A673 (cell line): ENCODE data around the gene TTC28. TPM values are rescaled to one million over a fixed set of nuclear protein-coding genes. Genes with fewer than 3 reads are reported as not detected.

Source experiments
- BruUV-seq: library from RNA; stranded (reverse); fragments of 400-500 nt; replicated peaks from 2 replicates; lab custom pipeline; 2021; lab: Mats Ljungman, UMichigan
- CTCF ChIA-PET: fragments of 300-600 bp; sonication (Branson Sonifier 250); formaldehyde crosslinking; loops from one replicate; lab custom pipeline; 2022; ENCODE audit warnings: antibody characterized with exemption; lab: Charles Lee
- POLR2A ChIA-PET: fragments of 300-600 bp; sonication (Branson Sonifier 250); formaldehyde crosslinking; loops from one replicate; lab custom pipeline; 2022; ENCODE audit warnings: antibody characterized with exemption; ENCODE audit not compliant: low non-redundant PET; lab: Charles Lee
- DNase-seq: peaks from one replicate; pipeline ENCODE4 v3.0.0-alpha.2; 2015; ENCODE audit warnings: low spot score
- H3K27ac ChIP-seq: fragments of 200-600 bp; sonication (generic); 2 replicates; pipeline ENCODE4 v1.5.1; 2016; ENCODE audit warnings: mixed run types, low read depth, mild to moderate bottlenecking, mixed read lengths, antibody characterized with exemption, low read length; ENCODE audit not compliant: poor library complexity, severe bottlenecking
- H3K27me3 ChIP-seq: fragments of 200-600 bp; sonication (generic); replicated peaks from 2 replicates; pipeline ENCODE4 v1.6.1; 2017; ENCODE audit warnings: mixed run types, low read depth, mild to moderate bottlenecking, mixed read lengths, antibody characterized with exemption, low read length; ENCODE audit not compliant: insufficient read depth, poor library complexity
- H3K36me3 ChIP-seq: fragments of 200-600 bp; sonication (generic); 2 replicates; pipeline ENCODE4 v1.6.1; 2016; ENCODE audit warnings: mixed run types, mild to moderate bottlenecking, mixed read lengths, antibody characterized with exemption, low read length; ENCODE audit not compliant: insufficient read depth, poor library complexity, severe bottlenecking
- H3K4me1 ChIP-seq: fragments of 200-600 bp; sonication (generic); 2 replicates; pipeline ENCODE4 v1.6.1; 2017; ENCODE audit warnings: mixed run types, mild to moderate bottlenecking, mixed read lengths, antibody characterized with exemption, low read length; ENCODE audit not compliant: insufficient read depth, poor library complexity, severe bottlenecking
- H3K4me3 ChIP-seq: fragments of 200-600 bp; sonication (generic); 2 replicates; pipeline ENCODE4 v1.5.1; 2016; ENCODE audit warnings: low read depth, mixed run types, mild to moderate bottlenecking, mixed read lengths, low read length; ENCODE audit not compliant: poor library complexity, severe bottlenecking
- H3K9me3 ChIP-seq: fragments of 200-600 bp; sonication (generic); 2 replicates; pipeline ENCODE4 v1.6.1; 2016; ENCODE audit warnings: mixed run types, low read depth, mild to moderate bottlenecking, mixed read lengths, antibody characterized with exemption, low read length; ENCODE audit not compliant: poor library complexity, severe bottlenecking
- EZH2 ChIP-seq: fragments of 200-600 bp; sonication (generic); IDR thresholded peaks from 2 replicates; pipeline ENCODE4 v1.6.1; 2017; ENCODE audit warnings: borderline replicate concordance, low read depth, mild to moderate bottlenecking, mixed read lengths, antibody characterized with exemption, low read length; ENCODE audit not compliant: poor library complexity, severe bottlenecking
- intact Hi-C: fragments of 100-400 bp; cut with micrococcal nuclease; formaldehyde crosslinking; loops from one replicate; pipeline ENCODE4 v1.10.0; 2022; ENCODE audit not compliant: unreplicated experiment
- total RNA-seq: library from RNA; stranded (reverse); gene quantifications from 2 replicates; pipeline ENCODE4 v1.2.3, GENCODE V29; 2021
- TF ChIP-seq, protein P1 (sequence below): fragments of 300-800, 200-600 bp; sonication (generic); conservative IDR thresholded peaks from 2 replicates; pipeline ENCODE4 v1.5.1; 2017; ENCODE audit warnings: low read depth, mild to moderate bottlenecking, antibody characterized with exemption, low read length, moderate library complexity, mixed read lengths

The TTC28 gene
- total RNA-seq, 1 experiment from 2014 or later: 48.7 TPM

DNA sequence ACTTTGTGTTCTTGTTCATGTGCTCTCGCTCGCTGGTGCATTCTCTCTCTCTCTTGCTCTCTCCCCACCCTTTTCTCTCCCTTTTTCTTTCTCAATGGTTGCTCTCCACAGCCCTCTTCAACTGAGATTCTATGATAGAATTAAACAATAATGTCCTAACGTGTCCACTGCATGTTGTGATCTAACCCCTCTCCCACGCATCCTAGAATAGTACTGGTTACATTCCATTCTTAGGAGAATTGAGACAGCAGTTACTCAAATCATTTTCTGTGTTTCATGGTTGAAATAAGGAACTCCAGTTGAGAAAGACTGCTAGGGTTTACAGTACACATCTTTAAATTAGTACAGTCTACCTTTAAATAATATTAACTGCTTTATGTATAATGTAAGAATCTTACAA is 442.5 kb downstream of the TTC28 start:
- ChIA-PET CTCF (no interaction called here), POLR2A (no interaction called here)
- H3K27me3 ChIP-seq: no peaks in the 10 kb centered on the region

GRCh38 chr22:28232204-28232603 is 447.4 kb downstream of the TTC28 start:
- H3K4me3 ChIP-seq: no peak overlapping the region
- CTCF ChIA-PET: no interaction called here
- intact Hi-C loops: no loop called here
- no peaks in the 10 kb centered on the region for H3K36me3 ChIP-seq
- no TSS peak for BruUV-seq
- H3K9me3 ChIP-seq: no peaks in the 10 kb centered on the region
- DNase-seq: peak; percentile 63
- peaks cover 25% of the 10 kb centered on the region for H3K4me1 ChIP-seq
- POLR2A ChIA-PET: no interaction called here
- no peak for TF ChIP-seq EZH2
- H3K27ac ChIP-seq: peak overlapping the region; percentile 33
- no peaks in the 10 kb centered on the region for H3K27me3 ChIP-seq

More for the DNA sequence above, 442.5 kb downstream of the TTC28 start:
- no peak for TF ChIP-seq EZH2
- TF ChIP-seq, protein P1, sequence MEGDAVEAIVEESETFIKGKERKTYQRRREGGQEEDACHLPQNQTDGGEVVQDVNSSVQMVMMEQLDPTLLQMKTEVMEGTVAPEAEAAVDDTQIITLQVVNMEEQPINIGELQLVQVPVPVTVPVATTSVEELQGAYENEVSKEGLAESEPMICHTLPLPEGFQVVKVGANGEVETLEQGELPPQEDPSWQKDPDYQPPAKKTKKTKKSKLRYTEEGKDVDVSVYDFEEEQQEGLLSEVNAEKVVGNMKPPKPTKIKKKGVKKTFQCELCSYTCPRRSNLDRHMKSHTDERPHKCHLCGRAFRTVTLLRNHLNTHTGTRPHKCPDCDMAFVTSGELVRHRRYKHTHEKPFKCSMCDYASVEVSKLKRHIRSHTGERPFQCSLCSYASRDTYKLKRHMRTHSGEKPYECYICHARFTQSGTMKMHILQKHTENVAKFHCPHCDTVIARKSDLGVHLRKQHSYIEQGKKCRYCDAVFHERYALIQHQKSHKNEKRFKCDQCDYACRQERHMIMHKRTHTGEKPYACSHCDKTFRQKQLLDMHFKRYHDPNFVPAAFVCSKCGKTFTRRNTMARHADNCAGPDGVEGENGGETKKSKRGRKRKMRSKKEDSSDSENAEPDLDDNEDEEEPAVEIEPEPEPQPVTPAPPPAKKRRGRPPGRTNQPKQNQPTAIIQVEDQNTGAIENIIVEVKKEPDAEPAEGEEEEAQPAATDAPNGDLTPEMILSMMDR: no peak
- intact Hi-C loops: no loop called here
- BruUV-seq: no TSS peak
- H3K4me1 ChIP-seq: peaks cover 6% of the 10 kb centered on the region
- H3K9me3 ChIP-seq: no peaks in the 10 kb centered on the region
- DNase-seq: no peak
- H3K27ac ChIP-seq: no peak overlapping the region
- no peaks in the 10 kb centered on the region for H3K36me3 ChIP-seq
- H3K4me3 ChIP-seq: no peak overlapping the region

- CTCF ChIA-PET: no interaction called here
- peak; percentile 92 for DNase-seq
- no peaks in the 10 kb centered on the region for H3K9me3 ChIP-seq
- no peaks in the 10 kb centered on the region for H3K27me3 ChIP-seq
- H3K4me1 ChIP-seq: peaks cover 25% of the 10 kb centered on the region
- H3K4me3 ChIP-seq: no peak overlapping the region
- no peaks in the 10 kb centered on the region for H3K36me3 ChIP-seq
- BruUV-seq: no TSS peak
- no peak for TF ChIP-seq EZH2
- TF ChIP-seq, protein P1: no peak
- POLR2A ChIA-PET: no interaction called here
- H3K27ac ChIP-seq: peak overlapping the region; percentile 33
- intact Hi-C loops: no loop called here
Observed at GRCh38 chr22:28231441-28231840, 448.2 kb downstream of the TTC28 start.

- Histone ChIP-seq H3K27ac (no peak overlapping the region), H3K36me3 (no peaks in the 10 kb centered on the region), H3K4me3 (no peak overlapping the region), H3K9me3 (no peaks in the 10 kb centered on the region), H3K27me3 (no peaks in the 10 kb centered on the region), H3K4me1 (peaks cover 25% of the 10 kb centered on the region)
- TF ChIP-seq, protein P1: no peak
- no peak for TF ChIP-seq EZH2
- no peak for DNase-seq
- ChIA-PET POLR2A (no interaction called here), CTCF (no interaction called here)
- intact Hi-C loops: no loop called here
- no TSS peak for BruUV-seq
Observed at GRCh38 chr22:28230671-28231070, 449.0 kb downstream of the TTC28 start.
